PC-3 (cell line): Measurements from ENCODE around the gene TIMM8B.

Experiments
- CTCF ChIP-seq: fragments of 300-600 bp; sonication (generic); conservative IDR thresholded peaks from 2 replicates; pipeline ENCODE4 v1.5.1; 2017; ENCODE audit warnings: antibody characterized with exemption, low read depth, mild to moderate bottlenecking, low read length
- EZH2 ChIP-seq: fragments of 300-600 bp; sonication (generic); IDR thresholded peaks from one replicate; pipeline ENCODE4 v1.6.1; 2017; ENCODE audit warnings: antibody characterized with exemption, mild to moderate bottlenecking, low read length; ENCODE audit not compliant: unreplicated experiment
- EZH2phosphoT487 ChIP-seq: fragments of 300-600 bp; sonication (generic); IDR thresholded peaks from 2 replicates; pipeline ENCODE4 v1.6.1; 2018; ENCODE audit warnings: mild to moderate bottlenecking, antibody characterized with exemption, low read length, borderline replicate concordance

GRCh38 chr11:112115386-112115785 is 28.8 kb upstream of the TIMM8B start:
- TF ChIP-seq CTCF (no peak), EZH2 (no peak), EZH2phosphoT487 (no peak)
